NCI-H1436 treated with DMSO at 0.1 percent for 48 hours (cell line): Measurements from ENCODE around the gene P2RX2.

Source experiments
- DNase-seq: peaks from one replicate; lab custom pipeline; 2025; lab: John Stamatoyannopoulos, UW

The P2RX2 gene

DNA sequence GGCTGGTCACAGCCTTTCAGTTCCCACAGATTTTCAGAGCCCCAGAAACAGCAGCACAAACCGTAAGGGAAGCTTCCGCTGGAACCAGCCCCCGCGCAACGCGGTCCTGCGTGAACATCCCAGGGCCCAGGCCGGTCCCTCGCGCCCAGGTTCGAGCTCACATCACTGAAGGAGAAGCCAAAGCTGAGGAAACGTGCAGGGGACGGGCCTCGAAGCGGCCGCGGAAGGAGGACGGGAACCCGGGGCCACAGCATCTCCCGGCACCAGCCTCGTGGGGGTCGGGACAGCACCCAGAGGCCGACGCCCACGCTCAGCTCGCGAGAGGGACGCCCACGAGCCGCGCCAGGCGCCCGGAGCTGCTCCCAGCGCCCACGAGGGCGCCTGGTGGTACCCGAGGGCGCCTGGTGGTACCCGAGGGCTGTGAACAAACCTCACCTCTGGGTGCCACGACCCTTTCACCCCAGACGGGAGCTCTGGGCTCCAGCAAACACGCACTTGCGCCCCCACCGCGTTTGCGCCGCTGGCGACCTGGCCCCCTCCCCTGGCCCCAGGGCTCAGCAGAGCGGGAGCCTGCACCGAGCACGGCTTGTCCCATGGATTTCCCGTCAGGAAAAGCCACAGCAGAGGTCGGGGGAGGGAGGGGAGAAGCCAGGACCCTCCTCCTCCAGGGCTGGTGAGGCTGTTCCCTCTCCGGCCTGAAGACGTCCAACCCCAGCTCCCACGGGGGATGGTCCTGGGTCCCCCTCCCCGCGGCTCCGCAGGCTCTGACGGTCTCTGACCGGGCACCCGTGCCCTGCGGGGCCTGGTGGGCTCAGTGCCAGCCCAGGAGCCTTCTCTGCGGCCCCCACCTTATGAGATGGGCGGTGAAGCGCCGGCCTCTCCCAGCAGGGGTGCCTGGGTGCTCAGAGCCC is 15.1 kb upstream of the P2RX2 start:
- DNase-seq, result no peak

GRCh38 chr12:132604151-132604618 is 14.4 kb upstream of the P2RX2 start:
- DNase-seq, result no peak

- DNase-seq, result no peak
Observed at GRCh38 chr12:132604668-132605441, 13.7 kb upstream of the P2RX2 start.

DNA sequence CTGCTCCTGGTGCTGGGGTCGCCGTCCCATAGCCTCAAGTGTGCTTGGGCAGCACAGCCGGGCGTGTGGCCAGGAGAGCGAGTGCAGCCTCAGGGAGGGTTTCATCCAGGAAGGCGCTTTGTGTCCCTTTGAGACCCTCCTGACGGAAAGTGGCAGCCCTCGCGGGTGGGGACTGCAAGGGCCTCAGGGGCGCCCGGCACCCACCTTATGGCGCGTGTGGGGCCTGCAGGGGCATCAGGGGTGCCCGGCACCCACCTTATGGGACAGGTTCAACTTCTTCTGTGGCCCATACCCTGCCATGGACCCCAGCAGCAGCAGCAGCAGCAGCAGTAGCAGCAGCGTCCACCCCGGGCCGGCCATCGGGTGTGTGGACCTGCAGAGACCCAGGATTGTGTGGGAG is 12.7 kb upstream of the P2RX2 start:
- no peak for DNase-seq

- DNase-seq, result no peak
Observed at GRCh38 chr12:132606466-132606865, 12.1 kb upstream of the P2RX2 start.

DNA sequence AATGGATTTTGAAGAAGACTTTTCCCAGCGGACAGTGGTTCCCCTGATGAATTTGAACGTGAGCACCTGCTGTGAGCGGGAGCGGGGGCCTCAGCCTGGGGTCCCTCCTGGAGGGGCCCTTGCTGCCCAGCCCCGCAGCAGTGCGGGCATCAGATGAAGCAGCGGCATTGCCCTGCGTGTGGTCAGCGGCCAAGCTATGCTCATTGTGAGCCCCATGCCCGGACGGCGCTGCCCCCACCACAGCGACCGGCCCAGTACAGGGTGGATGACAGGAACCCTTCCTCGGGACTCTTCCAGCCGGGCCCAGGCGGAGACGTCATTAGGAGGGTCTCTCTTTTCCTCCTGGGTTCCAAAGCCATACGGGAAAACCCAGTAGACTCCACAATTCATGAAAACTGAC is 11.6 kb upstream of the P2RX2 start:
- no peak for DNase-seq

DNA sequence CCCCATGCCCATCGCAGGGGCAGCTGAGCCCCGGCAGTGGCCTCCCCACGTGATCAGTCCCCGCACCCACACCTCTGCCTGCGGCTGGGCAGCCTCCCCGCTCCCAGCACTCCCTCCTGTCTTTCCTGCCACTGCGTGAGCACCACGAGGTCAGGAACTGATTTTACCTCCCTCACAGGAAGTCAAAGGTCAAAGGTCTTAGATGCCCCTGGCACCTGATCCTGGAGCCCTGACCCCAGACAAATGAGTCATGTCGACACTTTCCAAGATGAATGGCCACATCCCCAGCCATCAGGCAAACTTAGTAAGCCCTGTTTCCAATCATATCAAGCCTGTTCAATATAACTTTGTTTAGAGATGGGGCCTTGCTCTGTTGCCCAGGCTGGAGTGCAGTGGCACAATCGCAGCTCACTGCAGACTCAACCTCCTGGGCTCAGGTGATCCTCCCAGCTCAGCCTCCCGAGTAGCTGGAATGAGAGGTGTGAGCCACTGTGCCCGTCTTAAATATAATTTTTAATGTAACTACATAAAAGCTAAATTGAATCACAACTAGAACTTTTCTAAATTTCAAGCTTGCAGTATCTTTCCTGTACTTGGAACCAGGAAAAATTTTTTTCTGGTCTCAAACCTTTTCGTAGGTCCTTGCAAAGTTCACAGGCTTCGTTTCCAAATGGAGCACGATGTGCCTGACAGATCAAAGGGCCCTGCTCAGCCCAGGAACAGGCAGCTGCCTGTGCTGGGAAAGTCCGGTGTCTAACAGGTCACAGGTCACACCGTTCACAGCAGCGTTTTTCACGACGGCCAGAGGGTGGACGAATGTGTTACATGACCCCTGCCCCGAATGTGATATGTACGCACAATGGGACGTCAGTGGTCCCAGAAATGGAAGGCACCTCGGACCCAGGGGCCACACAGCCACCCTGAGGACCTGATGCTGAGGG is 10.1 kb upstream of the P2RX2 start:
- no peak for DNase-seq

- DNase-seq, result no peak
Observed at GRCh38 chr12:132610051-132610759, 8.4 kb upstream of the P2RX2 start, which contains the start of gene LRCOL1. Gene LRCOL1, minus strand, starts transcription at chr12:132610582. Its CDS starts 4,331 bp downstream, at chr12:132606251.

- DNase-seq, result no peak
Observed at GRCh38 chr12:132610866-132611602, 7.5 kb upstream of the P2RX2 start.

- no peak for DNase-seq
Observed at GRCh38 chr12:132611620-132612019, 7.0 kb upstream of the P2RX2 start.

- no peak for DNase-seq
Observed at GRCh38 chr12:132614029-132614428, 4.5 kb upstream of the P2RX2 start.

DNA sequence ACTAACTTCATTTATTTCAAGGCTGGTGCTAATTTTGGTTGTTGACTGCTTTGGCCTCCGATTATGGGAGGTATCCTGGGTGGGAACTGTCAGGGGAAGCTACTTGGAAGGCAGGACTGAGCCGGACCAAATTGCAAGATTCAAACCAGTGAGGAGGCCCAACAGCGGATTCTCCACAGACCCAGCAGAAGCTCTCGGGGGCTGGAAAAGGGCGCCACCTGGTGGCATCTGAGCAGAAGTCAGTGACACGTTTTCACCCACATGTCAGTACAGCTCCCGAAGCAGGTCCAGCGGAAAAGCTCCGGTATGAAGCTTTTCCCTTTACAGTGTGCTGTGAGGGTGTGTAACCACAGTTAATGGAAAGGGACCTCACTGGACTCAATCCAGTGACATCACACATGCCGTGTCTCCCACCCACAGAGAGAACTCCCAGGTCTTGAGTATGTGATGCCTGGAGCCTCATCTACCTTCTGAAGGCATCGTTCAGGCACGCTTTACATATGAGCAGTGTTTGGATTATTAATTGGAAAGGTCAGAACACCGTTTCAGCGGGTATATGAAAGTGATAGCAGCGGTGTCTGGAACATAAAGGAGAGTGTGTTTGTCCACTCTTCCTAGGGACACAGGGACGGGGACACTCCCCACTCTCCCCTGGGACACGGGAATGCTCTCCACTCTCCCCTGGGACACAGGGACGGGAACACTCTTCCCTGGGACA is 3.6 kb upstream of the P2RX2 start:
- DNase-seq, result no peak

GRCh38 chr12:132615579-132616038 is 3.0 kb upstream of the P2RX2 start:
- no peak for DNase-seq

GRCh38 chr12:132617135-132617701 is 1.4 kb upstream of the P2RX2 start:
- DNase-seq, result no peak

- no peak for DNase-seq
Observed at GRCh38 chr12:132617822-132618682, 524 bp upstream of the P2RX2 start.

GRCh38 chr12:132619071-132619385 is 452 bp downstream of the P2RX2 start:
- no peak for DNase-seq

GRCh38 chr12:132619386-132620112 is 973 bp downstream of the P2RX2 start:
- DNase-seq, result no peak
